Measurements from ENCODE around the gene CHD5. TPM values are rescaled to one million over a fixed set of nuclear protein-coding genes. Genes with fewer than 3 reads are reported as not detected.

The CHD5 gene
- 1.2 to 2.5 TPM (median 1.4 TPM) in 5 replicates for total RNA-seq (2022; extraction: Qiagen RNA extraction)

DNA sequence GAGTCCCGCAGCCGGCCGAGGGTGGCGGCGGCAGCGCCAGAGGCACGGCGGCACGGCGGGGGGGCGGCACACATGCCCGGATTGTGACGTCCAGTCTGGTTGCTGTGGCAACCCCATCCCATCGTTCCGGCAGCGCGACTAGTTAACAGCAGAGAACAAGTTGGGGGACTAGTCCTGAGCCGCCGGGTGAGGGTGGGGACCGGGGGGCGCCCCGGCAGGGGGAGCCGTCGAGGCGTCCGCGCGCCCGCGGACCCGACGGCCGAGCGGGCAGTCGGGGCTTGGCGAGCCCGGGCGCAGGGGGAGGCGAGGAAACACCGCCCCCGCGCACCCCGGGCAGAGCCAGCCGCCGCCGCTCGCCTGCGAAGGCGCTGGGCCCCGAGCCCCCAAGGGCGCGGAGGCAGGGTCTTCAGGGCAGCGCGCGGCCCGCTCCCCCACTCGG, at the start of gene CHD5:
TSS of gene CHD5 (minus strand) at position 54 of the 439 bp plus-strand sequence. CDS start 298 bp downstream, outside the sequence.

DNA sequence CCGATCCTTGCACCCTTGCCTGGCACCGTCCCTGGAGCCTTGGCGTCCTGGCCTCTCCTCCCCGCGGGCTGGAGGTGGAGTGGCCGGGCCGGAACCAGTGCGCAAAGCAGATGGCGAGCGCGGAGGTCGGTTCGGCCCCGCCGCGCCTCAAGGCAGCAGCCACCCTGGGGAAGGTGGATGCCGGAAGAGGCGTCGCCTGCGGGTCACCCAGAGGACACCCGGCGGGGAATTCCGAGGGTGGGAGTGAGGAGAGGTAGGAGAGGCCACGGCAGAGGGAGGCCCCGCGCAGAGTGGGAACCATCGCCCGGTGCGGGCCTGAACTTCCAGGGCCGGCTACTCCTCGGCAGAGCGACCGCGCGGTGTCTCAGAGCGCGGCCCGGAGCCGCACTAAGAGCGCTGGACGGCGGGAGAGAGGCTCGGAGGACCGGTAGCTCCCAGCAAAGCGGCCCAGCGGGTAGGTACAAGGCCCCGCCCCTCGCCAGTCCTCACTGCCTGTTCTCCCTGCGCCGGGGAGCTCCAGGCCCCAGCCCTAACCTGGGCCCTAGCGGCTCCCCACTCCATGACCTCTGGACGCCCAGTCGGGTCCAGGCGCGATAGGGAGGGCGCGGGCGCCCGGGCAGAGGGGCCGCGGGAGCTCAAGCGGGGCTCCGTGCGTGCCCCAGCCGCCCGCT, 25.9 kb upstream of the CHD5 start, which contains the start of gene RNF207:
TSS of gene RNF207 (plus strand) at position 271 of the 671 bp plus-strand sequence. CDS start 417 bp downstream, outside the sequence.

GRCh38 chr1:6199298-6200187, 19.4 kb upstream of the CHD5 start, which contains the start of gene RPL22:
Gene RPL22 (minus strand): TSS chr1:6199595. CDS start chr1:6199573, 22 bp downstream.

Other genes starting within 250 kb of the CHD5 start
- 3.5 to 6.0 TPM (median 5.1 TPM) in 5 replicates for gene NPHP4, start 187.9 kb downstream of the CHD5 start, total RNA-seq (2022; extraction: Qiagen RNA extraction)
- 7.0 to 8.2 TPM (median 7.7 TPM) in 5 replicates for gene KCNAB2, start 134.4 kb downstream of the CHD5 start, total RNA-seq (2022; extraction: Qiagen RNA extraction)
- gene RPL22, start 19.3 kb upstream of the CHD5 start, total RNA-seq (2022; extraction: Qiagen RNA extraction), result 338 to 484 TPM (median 438 TPM) in 5 replicates
- gene RNF207, start 25.8 kb upstream of the CHD5 start, total RNA-seq (2022; extraction: Qiagen RNA extraction), result 7.9 to 17.0 TPM (median 14.1 TPM) in 5 replicates
- 48.0 to 61.3 TPM (median 58.5 TPM) in 5 replicates for gene ICMT, start 55.6 kb upstream of the CHD5 start, total RNA-seq (2022; extraction: Qiagen RNA extraction)
- gene HES3, start 63.9 kb upstream of the CHD5 start, total RNA-seq (2022; extraction: Qiagen RNA extraction), result not detected in 5 replicates
- gene GPR153, start 80.8 kb upstream of the CHD5 start, total RNA-seq (2022; extraction: Qiagen RNA extraction), result 2.6 to 3.7 TPM (median 3.4 TPM) in 5 replicates
- 68.7 to 103 TPM (median 91.2 TPM) in 5 replicates for gene ACOT7, start 213.4 kb upstream of the CHD5 start, total RNA-seq (2022; extraction: Qiagen RNA extraction)
- gene HES2, start 239.6 kb upstream of the CHD5 start, total RNA-seq (2022; extraction: Qiagen RNA extraction), result 2.6 to 5.7 TPM (median 5.2 TPM) in 5 replicates
- gene ESPN, start 244.5 kb upstream of the CHD5 start, total RNA-seq (2022; extraction: Qiagen RNA extraction), result 0.55 to 1.0 TPM (median 0.68 TPM) in 5 replicates